Esophagus (tissue), 2 donors: Measurements from ENCODE around the gene WIPF1. TPM values are rescaled to one million over a fixed set of nuclear protein-coding genes. Genes with fewer than 3 reads are reported as not detected.

Experiments used
- H3K27ac ChIP-seq, 2 donors: one replicate each; pipeline ENCODE4 v1.5.1; 2013; ENCODE audit warnings: low read depth in 2 of 2, mild to moderate bottlenecking in 2 of 2, inconsistent platforms in 1 of 2, low read length in 1 of 2, moderate library complexity in 1 of 2
- H3K27me3 ChIP-seq, 2 donors: one replicate each; pipeline ENCODE4 v1.6.1; 2013; ENCODE audit warnings: low read length in 2 of 2, control low read depth in 1 of 2, mild to moderate bottlenecking in 1 of 2; ENCODE audit not compliant: insufficient read depth in 2 of 2, control insufficient read depth in 1 of 2
- H3K36me3 ChIP-seq, 2 donors: one replicate each; pipeline ENCODE4 v1.6.1; 2013; ENCODE audit warnings: low read length in 1 of 2; ENCODE audit not compliant: control insufficient read depth in 2 of 2, insufficient read depth in 2 of 2
- H3K4me1 ChIP-seq, 2 donors: one replicate each; pipeline ENCODE4 v1.6.1; 2013; ENCODE audit warnings: low read length in 1 of 2; ENCODE audit not compliant: control insufficient read depth in 2 of 2, insufficient read depth in 2 of 2
- H3K4me3 ChIP-seq, 2 donors: one replicate each; pipeline ENCODE4 v1.5.1; 2013; ENCODE audit warnings: low read length in 2 of 2, mild to moderate bottlenecking in 2 of 2, low read depth in 1 of 2, moderate library complexity in 1 of 2
- H3K9me3 ChIP-seq, 2 donors: one replicate each; pipeline ENCODE4 v1.6.1; 2013; ENCODE audit warnings: mild to moderate bottlenecking in 2 of 2, low read depth in 1 of 2, low read length in 1 of 2, moderate library complexity in 1 of 2; ENCODE audit not compliant: control insufficient read depth in 2 of 2, insufficient read depth in 1 of 2
- WGBS, 2 donors: extraction: QIAGEN DNeasy Blood & Tissue Kit; methylation state at CpG; one replicate each; pipeline ENCODE4 v1.1.7; 2013; 5-methylcytosine and 5-hydroxymethylcytosine counted together
- polyA plus RNA-seq, 2 donors: library from polyadenylated mRNA; stranded (reverse); fragments of 200-250 nt; gene quantifications; one replicate each; pipeline ENCODE4 v1.2.3, GENCODE V29; 2013
- donor health status: healthy with polysubstance abuse.
- donor health status: Bipolar disorder and iron deficiency.

Gene WIPF1
- polyA plus RNA-seq, 2 donors = 3.9 to 4.8 TPM

- H3K27ac ChIP-seq = no peak overlapping the region
These were observed 27.2 kb downstream of the WIPF1 start for GRCh38 chr2:174570318-174570958.

GRCh38 chr2:174569678-174570077, 27.9 kb downstream of the WIPF1 start:
- H3K36me3 ChIP-seq = peaks cover 0 to 6% of the 10 kb centered on the region in 2 donors
- no peak overlapping the region for H3K4me3 ChIP-seq
- peaks cover 3% of the 10 kb centered on the region in 2 donors for H3K4me1 ChIP-seq
- no peaks in the 10 kb centered on the region for H3K27me3 ChIP-seq
- 0 to 14% methylated on average over 1 of the region's 1 CpG for WGBS, 2 donors
- no peaks in the 10 kb centered on the region for H3K9me3 ChIP-seq
- H3K27ac ChIP-seq = no peak overlapping the region

More at GRCh38 chr2:174570318-174570958, 27.2 kb downstream of the WIPF1 start:
- peaks cover 3% of the 10 kb centered on the region in 2 donors for H3K4me1 ChIP-seq
- no peaks in the 10 kb centered on the region for H3K27me3 ChIP-seq
- 80 to 85% methylated on average over 8 of the region's 8 CpGs for WGBS, 2 donors
- H3K4me3 ChIP-seq = no peak overlapping the region
- no peaks in the 10 kb centered on the region for H3K9me3 ChIP-seq
- peaks cover 0 to 6% of the 10 kb centered on the region in 2 donors for H3K36me3 ChIP-seq

GRCh38 chr2:174568425-174568824, 29.2 kb downstream of the WIPF1 start:
- no peaks in the 10 kb centered on the region for H3K9me3 ChIP-seq
- H3K27me3 ChIP-seq = no peaks in the 10 kb centered on the region
- peaks cover 0 to 6% of the 10 kb centered on the region in 2 donors for H3K36me3 ChIP-seq
- H3K4me3 ChIP-seq = no peak overlapping the region
- no peak overlapping the region for H3K27ac ChIP-seq
- H3K4me1 ChIP-seq = peaks cover under 1 to 3% of the 10 kb centered on the region in 2 donors

- Histone ChIP-seq H3K27me3 (no peaks in the 10 kb centered on the region), H3K27ac (no peak overlapping the region), H3K36me3 (peaks cover 0 to 3% of the 10 kb centered on the region in 2 donors), H3K9me3 (no peaks in the 10 kb centered on the region), H3K4me1 (peaks cover 0 to 3% of the 10 kb centered on the region in 2 donors), H3K4me3 (no peak overlapping the region)
- WGBS, 2 donors = 88 to 91% methylated on average over 9 of the region's 9 CpGs
These were observed 30.7 kb downstream of the WIPF1 start for GRCh38 chr2:174566871-174567270.

GRCh38 chr2:174563530-174564282, 33.9 kb downstream of the WIPF1 start:
- H3K36me3 ChIP-seq = peaks cover 0 to 2% of the 10 kb centered on the region in 2 donors
- no peaks in the 10 kb centered on the region for H3K4me1 ChIP-seq
- whole genome bisulfite sequencing, 2 donors = 82 to 95% methylated on average over 5 of the region's 5 CpGs

GRCh38 chr2:174561972-174562370, 35.6 kb downstream of the WIPF1 start:
- WGBS, 2 donors = 72 to 75% methylated on average over 5 of the region's 5 CpGs
- Histone ChIP-seq H3K27me3 (no peaks in the 10 kb centered on the region), H3K27ac (no peak overlapping the region), H3K4me1 (no peaks in the 10 kb centered on the region), H3K9me3 (no peaks in the 10 kb centered on the region), H3K4me3 (no peak overlapping the region), H3K36me3 (no peaks in the 10 kb centered on the region)

More at GRCh38 chr2:174563530-174564282, 33.9 kb downstream of the WIPF1 start:
- Histone ChIP-seq H3K9me3 (no peaks in the 10 kb centered on the region), H3K27ac (no peak overlapping the region), H3K27me3 (no peaks in the 10 kb centered on the region), H3K4me3 (no peak overlapping the region)

GRCh38 chr2:174561283-174561971, 36.2 kb downstream of the WIPF1 start:
- H3K4me3 ChIP-seq = no peak overlapping the region
- H3K27me3 ChIP-seq = no peaks in the 10 kb centered on the region
- no peaks in the 10 kb centered on the region for H3K4me1 ChIP-seq
- no peaks in the 10 kb centered on the region for H3K36me3 ChIP-seq
- 33 to 35% methylated on average over 8 of the region's 8 CpGs for WGBS, 2 donors
- H3K27ac ChIP-seq = peak overlapping the region in 1 of 2 donors; percentile 7
- H3K9me3 ChIP-seq = no peaks in the 10 kb centered on the region

GRCh38 chr2:174560737-174561136, 36.9 kb downstream of the WIPF1 start:
- no peak overlapping the region for H3K27ac ChIP-seq
- H3K36me3 ChIP-seq = no peaks in the 10 kb centered on the region
- no peaks in the 10 kb centered on the region for H3K27me3 ChIP-seq
- H3K9me3 ChIP-seq = no peaks in the 10 kb centered on the region
- H3K4me1 ChIP-seq = no peaks in the 10 kb centered on the region
- no peak overlapping the region for H3K4me3 ChIP-seq

GRCh38 chr2:174555998-174556397, 41.6 kb downstream of the WIPF1 start:
- H3K27me3 ChIP-seq = no peaks in the 10 kb centered on the region
- no peaks in the 10 kb centered on the region for H3K4me1 ChIP-seq
- H3K27ac ChIP-seq = no peak overlapping the region
- no peaks in the 10 kb centered on the region for H3K9me3 ChIP-seq
- WGBS, 2 donors = 63 to 68% methylated on average over 4 of the region's 4 CpGs
- no peaks in the 10 kb centered on the region for H3K36me3 ChIP-seq
- H3K4me3 ChIP-seq = no peak overlapping the region
